HEK293 (cell line): ENCODE measurements around the gene ATRAID.

Source experiments
- CTCF ChIP-seq: fragments of 450-650 bp; formaldehyde crosslinking; IDR thresholded peaks from 2 replicates; pipeline ENCODE4 v1.5.1; 2016; ENCODE audit warnings: missing biosample characterization, missing genetic modification characterization
- FEZF1 ChIP-seq: fragments of 450-650 bp; formaldehyde crosslinking; IDR thresholded peaks from 2 replicates; pipeline ENCODE4 v1.5.1; 2016; ENCODE audit warnings: missing biosample characterization, missing genetic modification characterization
- KLF1 ChIP-seq: fragments of 450-650 bp; formaldehyde crosslinking; IDR thresholded peaks from 2 replicates; pipeline ENCODE4 v1.5.1; 2016; ENCODE audit warnings: missing biosample characterization, missing genetic modification characterization
- KLF8 ChIP-seq: fragments of 450-650 bp; formaldehyde crosslinking; IDR thresholded peaks from 2 replicates; pipeline ENCODE4 v1.5.1; 2016; ENCODE audit warnings: missing biosample characterization, missing genetic modification characterization
- TCF7L2 ChIP-seq: IDR thresholded peaks from 2 replicates; pipeline ENCODE4 v1.6.1; 2011; ENCODE audit warnings: low read depth, mild to moderate bottlenecking, inconsistent platforms, low read length, moderate library complexity, borderline replicate concordance
- TRIM28 ChIP-seq: IDR thresholded peaks from 2 replicates; pipeline ENCODE4 v1.6.1; 2011; ENCODE audit warnings: low read length, control low read depth, borderline replicate concordance
- YY1 ChIP-seq: fragments of 450-650 bp; formaldehyde crosslinking; IDR thresholded peaks from 2 replicates; pipeline ENCODE4 v1.5.1; 2018; ENCODE audit warnings: missing biosample characterization, missing genetic modification characterization
- ZBTB1 ChIP-seq: fragments of 450-650 bp; formaldehyde crosslinking; IDR thresholded peaks from 2 replicates; pipeline ENCODE4 v1.5.1; 2016; ENCODE audit warnings: missing biosample characterization, missing genetic modification characterization
- ZBTB17 ChIP-seq: fragments of 450-650 bp; formaldehyde crosslinking; IDR thresholded peaks from 2 replicates; pipeline ENCODE4 v1.5.1; 2016; ENCODE audit warnings: missing biosample characterization, missing genetic modification characterization
- ZBTB21 ChIP-seq: fragments of 450-650 bp; formaldehyde crosslinking; IDR thresholded peaks from 2 replicates; pipeline ENCODE4 v1.5.1; 2017; ENCODE audit warnings: missing biosample characterization, missing genetic modification characterization
- ZBTB6 ChIP-seq: fragments of 450-650 bp; formaldehyde crosslinking; IDR thresholded peaks from 2 replicates; pipeline ENCODE4 v1.5.1; 2017; ENCODE audit warnings: missing biosample characterization, missing genetic modification characterization
- ZBTB8A ChIP-seq: fragments of 450-650 bp; formaldehyde crosslinking; IDR thresholded peaks from 2 replicates; pipeline ENCODE4 v1.5.1; 2016; ENCODE audit warnings: missing biosample characterization, missing genetic modification characterization
- ZNF138 ChIP-seq: fragments of 450-650 bp; formaldehyde crosslinking; IDR thresholded peaks from 2 replicates; pipeline ENCODE4 v1.5.1; 2016; ENCODE audit warnings: missing biosample characterization, missing genetic modification characterization, borderline replicate concordance
- ZNF202 ChIP-seq: fragments of 450-650 bp; formaldehyde crosslinking; IDR thresholded peaks from 2 replicates; pipeline ENCODE4 v1.5.1; 2016; ENCODE audit warnings: missing biosample characterization, missing genetic modification characterization, borderline replicate concordance
- ZNF398 ChIP-seq: fragments of 450-650 bp; formaldehyde crosslinking; IDR thresholded peaks from 2 replicates; pipeline ENCODE4 v1.5.1; 2017; ENCODE audit warnings: missing biosample characterization, missing genetic modification characterization
- ZNF416 ChIP-seq: fragments of 450-650 bp; formaldehyde crosslinking; IDR thresholded peaks from 2 replicates; pipeline ENCODE4 v1.5.1; 2016; ENCODE audit warnings: missing biosample characterization, missing genetic modification characterization
- ZNF423 ChIP-seq: fragments of 450-650 bp; formaldehyde crosslinking; IDR thresholded peaks from 2 replicates; pipeline ENCODE4 v1.5.1; 2016; ENCODE audit warnings: missing biosample characterization, missing genetic modification characterization
- ZNF426 ChIP-seq: fragments of 450-650 bp; formaldehyde crosslinking; IDR thresholded peaks from 2 replicates; pipeline ENCODE4 v1.5.1; 2017; ENCODE audit warnings: missing biosample characterization, missing genetic modification characterization, mild to moderate bottlenecking, inconsistent platforms, moderate library complexity
- ZNF529 ChIP-seq: fragments of 450-650 bp; formaldehyde crosslinking; IDR thresholded peaks from 2 replicates; pipeline ENCODE4 v1.5.1; 2017; ENCODE audit warnings: missing genetic modification characterization, missing biosample characterization; ENCODE audit not compliant: insufficient replicate concordance
- ZNF626 ChIP-seq: fragments of 450-650 bp; sonication (Bioruptor Pico); formaldehyde crosslinking; IDR thresholded peaks from 2 replicates; pipeline ENCODE4 v1.5.1; 2018; ENCODE audit warnings: missing biosample characterization, missing genetic modification characterization, inconsistent platforms
- ZNF658 ChIP-seq: fragments of 450-650 bp; formaldehyde crosslinking; IDR thresholded peaks from 2 replicates; pipeline ENCODE4; 2016; ENCODE audit warnings: missing biosample characterization, missing genetic modification characterization
- ZNF777 ChIP-seq: fragments of 450-650 bp; formaldehyde crosslinking; IDR thresholded peaks from 2 replicates; pipeline ENCODE4 v1.5.1; 2017; ENCODE audit warnings: missing biosample characterization, missing genetic modification characterization, borderline replicate concordance
- ZSCAN23 ChIP-seq: fragments of 450-650 bp; formaldehyde crosslinking; IDR thresholded peaks from 2 replicates; pipeline ENCODE4 v1.5.1; 2016; ENCODE audit warnings: missing biosample characterization, missing genetic modification characterization
- TF ChIP-seq, protein P1 (sequence below): fragments of 450-650 bp; formaldehyde crosslinking; IDR thresholded peaks from 2 replicates; pipeline ENCODE4 v1.5.1; 2016; ENCODE audit warnings: missing biosample characterization, missing genetic modification characterization, borderline replicate concordance
- TF ChIP-seq, protein P2 (sequence below): fragments of 450-650 bp; formaldehyde crosslinking; IDR thresholded peaks from 2 replicates; pipeline ENCODE4 v1.5.1; 2016; ENCODE audit warnings: missing biosample characterization, missing genetic modification characterization
- TF ChIP-seq, protein P3 (sequence below): fragments of 450-650 bp; formaldehyde crosslinking; IDR thresholded peaks from 2 replicates; pipeline ENCODE4 v1.5.1; 2016; ENCODE audit warnings: missing biosample characterization, missing genetic modification characterization, low read depth

The ATRAID gene

GRCh38 chr2:27217173-27218121 lies 5.6 kb downstream of the ATRAID start, which contains the start of gene CAD (continued):
- TF ChIP-seq, protein P1, sequence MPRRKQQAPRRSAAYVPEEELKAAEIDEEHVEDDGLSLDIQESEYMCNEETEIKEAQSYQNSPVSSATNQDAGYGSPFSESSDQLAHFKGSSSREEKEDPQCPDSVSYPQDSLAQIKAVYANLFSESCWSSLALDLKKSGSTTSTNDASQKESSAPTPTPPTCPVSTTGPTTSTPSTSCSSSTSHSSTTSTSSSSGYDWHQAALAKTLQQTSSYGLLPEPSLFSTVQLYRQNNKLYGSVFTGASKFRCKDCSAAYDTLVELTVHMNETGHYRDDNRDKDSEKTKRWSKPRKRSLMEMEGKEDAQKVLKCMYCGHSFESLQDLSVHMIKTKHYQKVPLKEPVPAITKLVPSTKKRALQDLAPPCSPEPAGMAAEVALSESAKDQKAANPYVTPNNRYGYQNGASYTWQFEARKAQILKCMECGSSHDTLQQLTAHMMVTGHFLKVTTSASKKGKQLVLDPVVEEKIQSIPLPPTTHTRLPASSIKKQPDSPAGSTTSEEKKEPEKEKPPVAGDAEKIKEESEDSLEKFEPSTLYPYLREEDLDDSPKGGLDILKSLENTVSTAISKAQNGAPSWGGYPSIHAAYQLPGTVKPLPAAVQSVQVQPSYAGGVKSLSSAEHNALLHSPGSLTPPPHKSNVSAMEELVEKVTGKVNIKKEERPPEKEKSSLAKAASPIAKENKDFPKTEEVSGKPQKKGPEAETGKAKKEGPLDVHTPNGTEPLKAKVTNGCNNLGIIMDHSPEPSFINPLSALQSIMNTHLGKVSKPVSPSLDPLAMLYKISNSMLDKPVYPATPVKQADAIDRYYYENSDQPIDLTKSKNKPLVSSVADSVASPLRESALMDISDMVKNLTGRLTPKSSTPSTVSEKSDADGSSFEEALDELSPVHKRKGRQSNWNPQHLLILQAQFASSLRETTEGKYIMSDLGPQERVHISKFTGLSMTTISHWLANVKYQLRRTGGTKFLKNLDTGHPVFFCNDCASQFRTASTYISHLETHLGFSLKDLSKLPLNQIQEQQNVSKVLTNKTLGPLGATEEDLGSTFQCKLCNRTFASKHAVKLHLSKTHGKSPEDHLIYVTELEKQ (tag by site-specific recombination), result no peak
- peak; percentile 85 for TF ChIP-seq ZBTB8A (tag by site-specific recombination)
- no peak for TF ChIP-seq ZNF202 (tag by site-specific recombination)
- peak; percentile 92 for TF ChIP-seq CTCF (tag by site-specific recombination)
- TF ChIP-seq TRIM28, result no peak
- TF ChIP-seq ZNF138 (tag by site-specific recombination), result no peak
- TF ChIP-seq FEZF1 (tag by site-specific recombination), result no peak
- TF ChIP-seq ZNF658, result no peak
- TF ChIP-seq ZBTB17, result peak; percentile 99
- no peak for TF ChIP-seq TCF7L2
- no peak for TF ChIP-seq ZNF777 (tag by site-specific recombination)
- peak; percentile 80 for TF ChIP-seq YY1 (tag by site-specific recombination)
- no peak for TF ChIP-seq ZNF416 (tag by site-specific recombination)
- TF ChIP-seq ZNF398, result no peak
- TF ChIP-seq KLF1 (tag by site-specific recombination), result no peak
- TF ChIP-seq, protein P2, sequence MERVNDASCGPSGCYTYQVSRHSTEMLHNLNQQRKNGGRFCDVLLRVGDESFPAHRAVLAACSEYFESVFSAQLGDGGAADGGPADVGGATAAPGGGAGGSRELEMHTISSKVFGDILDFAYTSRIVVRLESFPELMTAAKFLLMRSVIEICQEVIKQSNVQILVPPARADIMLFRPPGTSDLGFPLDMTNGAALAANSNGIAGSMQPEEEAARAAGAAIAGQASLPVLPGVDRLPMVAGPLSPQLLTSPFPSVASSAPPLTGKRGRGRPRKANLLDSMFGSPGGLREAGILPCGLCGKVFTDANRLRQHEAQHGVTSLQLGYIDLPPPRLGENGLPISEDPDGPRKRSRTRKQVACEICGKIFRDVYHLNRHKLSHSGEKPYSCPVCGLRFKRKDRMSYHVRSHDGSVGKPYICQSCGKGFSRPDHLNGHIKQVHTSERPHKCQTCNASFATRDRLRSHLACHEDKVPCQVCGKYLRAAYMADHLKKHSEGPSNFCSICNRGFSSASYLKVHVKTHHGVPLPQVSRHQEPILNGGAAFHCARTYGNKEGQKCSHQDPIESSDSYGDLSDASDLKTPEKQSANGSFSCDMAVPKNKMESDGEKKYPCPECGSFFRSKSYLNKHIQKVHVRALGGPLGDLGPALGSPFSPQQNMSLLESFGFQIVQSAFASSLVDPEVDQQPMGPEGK (tag by site-specific recombination), result peak; percentile 47; the same call in 1 of the 2 replicates
- TF ChIP-seq ZBTB1 (tag by site-specific recombination), result no peak
- no peak for TF ChIP-seq ZBTB21 (tag by site-specific recombination)
- TF ChIP-seq ZNF529, result no peak
- TF ChIP-seq ZSCAN23 (tag by site-specific recombination), result 0 out of 2 replicates have a peak, but pooled peaks have one; percentile 23
- TF ChIP-seq ZNF426 (tag by site-specific recombination), result no peak
- TF ChIP-seq ZNF626 (tag by site-specific recombination), result no peak
- TF ChIP-seq KLF8 (tag by site-specific recombination), result peak; percentile 27; the same call in 1 of the 2 replicates
- TF ChIP-seq ZNF423, result no peak
- TF ChIP-seq, protein P3, sequence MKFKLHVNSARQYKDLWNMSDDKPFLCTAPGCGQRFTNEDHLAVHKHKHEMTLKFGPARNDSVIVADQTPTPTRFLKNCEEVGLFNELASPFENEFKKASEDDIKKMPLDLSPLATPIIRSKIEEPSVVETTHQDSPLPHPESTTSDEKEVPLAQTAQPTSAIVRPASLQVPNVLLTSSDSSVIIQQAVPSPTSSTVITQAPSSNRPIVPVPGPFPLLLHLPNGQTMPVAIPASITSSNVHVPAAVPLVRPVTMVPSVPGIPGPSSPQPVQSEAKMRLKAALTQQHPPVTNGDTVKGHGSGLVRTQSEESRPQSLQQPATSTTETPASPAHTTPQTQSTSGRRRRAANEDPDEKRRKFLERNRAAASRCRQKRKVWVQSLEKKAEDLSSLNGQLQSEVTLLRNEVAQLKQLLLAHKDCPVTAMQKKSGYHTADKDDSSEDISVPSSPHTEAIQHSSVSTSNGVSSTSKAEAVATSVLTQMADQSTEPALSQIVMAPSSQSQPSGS, result no peak
- TF ChIP-seq ZBTB6 (tag by site-specific recombination), result peak; percentile 70; the same call in 1 of the 2 replicates
- TF ChIP-seq, all 188 proteins: peak for 48
